Epithelial cell of proximal tubule (primary cell): Measurements from ENCODE around the gene GLP2R. TPM values are rescaled to one million over a fixed set of nuclear protein-coding genes. Genes with fewer than 3 reads are reported as not detected.

ENCODE experiments used
- DNase-seq: peaks from one replicate; pipeline ENCODE4 v3.0.0-alpha.2; 2011; ENCODE audit warnings: low read depth
- H3K4me3 ChIP-seq: 2 replicates; pipeline ENCODE4 v1.5.1; 2011; ENCODE audit warnings: low read depth, mild to moderate bottlenecking, low read length
- CTCF ChIP-seq: conservative IDR thresholded peaks from 2 replicates; pipeline ENCODE4 v1.5.1; 2012; ENCODE audit warnings: low read depth, mild to moderate bottlenecking, low read length
- total RNA-seq: library from RNA; depleted of rRNA; stranded (reverse); fragments of >200 nt; gene quantifications from 2 replicates; pipeline ENCODE4 v1.2.3, GENCODE V29; 2015

The GLP2R gene
- total RNA-seq, 1 donor from 2014 or later, result 0.23 TPM

DNA sequence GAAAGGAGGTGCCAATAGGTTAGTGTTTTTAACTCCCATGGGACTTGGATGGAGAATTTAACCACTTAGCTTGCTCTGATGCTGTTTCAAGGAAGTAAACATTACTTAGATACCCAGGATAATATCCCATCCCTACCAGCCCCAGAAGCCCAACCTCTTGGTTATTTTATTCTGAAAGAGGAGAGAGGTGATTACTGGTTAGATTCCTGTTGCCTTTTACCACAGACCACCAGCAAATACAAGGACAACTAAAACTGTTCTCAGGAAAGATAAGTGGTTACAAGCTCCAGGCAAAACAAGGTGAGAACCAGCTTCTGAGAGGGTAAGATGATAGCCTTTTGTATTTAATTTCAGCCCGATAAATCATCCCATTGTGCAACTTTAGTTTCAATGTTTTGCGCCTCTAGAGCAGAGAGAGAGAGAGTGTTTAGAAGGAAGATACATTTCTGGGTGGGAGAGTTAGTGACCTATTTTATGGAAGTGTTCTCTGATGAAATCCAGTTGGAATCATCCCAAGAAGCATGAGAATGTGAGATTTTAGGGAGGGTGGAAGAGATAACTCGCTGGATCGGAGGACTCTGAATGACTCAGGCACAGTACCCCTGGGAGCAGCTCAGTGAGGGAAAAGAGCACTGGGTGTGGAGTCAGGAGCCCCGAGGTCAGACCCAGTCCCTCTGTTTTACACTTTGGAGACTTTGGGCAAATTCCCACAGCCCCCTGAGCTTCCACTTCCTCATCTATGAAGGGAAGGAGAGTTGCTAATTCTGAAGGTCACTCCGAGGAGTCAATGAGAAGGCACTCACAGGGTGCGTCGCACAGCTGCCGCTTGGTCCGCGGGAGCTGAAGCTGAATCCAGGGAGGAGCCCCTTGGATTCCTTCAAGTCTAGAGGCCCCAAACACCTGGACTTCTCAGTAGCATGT, 12.1 kb downstream of the GLP2R start:
- no peak for TF ChIP-seq CTCF
- no peak overlapping the region for H3K4me3 ChIP-seq
- peak; percentile 12 for DNase-seq

GRCh38 chr17:9839433-9839832, 13.7 kb downstream of the GLP2R start:
- TF ChIP-seq CTCF, result peak; percentile 33
- DNase-seq, result no peak
- no peak overlapping the region for H3K4me3 ChIP-seq

GRCh38 chr17:9842057-9842758, 16.5 kb downstream of the GLP2R start:
- no peak for TF ChIP-seq CTCF
- no peak overlapping the region for H3K4me3 ChIP-seq
- DNase-seq, result no peak

GRCh38 chr17:9843152-9844010, 17.7 kb downstream of the GLP2R start:
- TF ChIP-seq CTCF, result no peak
- no peak for DNase-seq
- no peak overlapping the region for H3K4me3 ChIP-seq

DNA sequence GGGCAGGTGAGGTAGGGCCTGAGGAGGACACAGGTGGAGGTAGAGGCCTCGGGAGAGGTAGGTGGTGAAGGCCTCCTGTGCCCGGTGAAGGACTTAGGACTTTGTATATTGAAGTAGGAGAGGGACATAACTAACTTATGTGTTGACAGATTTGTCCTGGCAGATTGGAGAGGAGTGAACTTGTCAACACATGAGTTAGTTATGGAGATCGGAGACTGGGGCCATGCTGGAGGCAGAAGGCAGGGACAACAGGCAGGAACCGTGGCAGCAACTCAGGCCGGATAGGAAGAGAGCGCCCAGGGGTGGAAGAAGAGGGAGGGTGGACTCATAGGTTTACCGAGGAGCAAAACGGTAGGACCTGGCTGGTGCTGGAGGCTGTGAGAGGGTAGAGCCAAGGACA, 18.4 kb downstream of the GLP2R start:
- TF ChIP-seq CTCF, result no peak
- no peak overlapping the region for H3K4me3 ChIP-seq
- no peak for DNase-seq

DNA sequence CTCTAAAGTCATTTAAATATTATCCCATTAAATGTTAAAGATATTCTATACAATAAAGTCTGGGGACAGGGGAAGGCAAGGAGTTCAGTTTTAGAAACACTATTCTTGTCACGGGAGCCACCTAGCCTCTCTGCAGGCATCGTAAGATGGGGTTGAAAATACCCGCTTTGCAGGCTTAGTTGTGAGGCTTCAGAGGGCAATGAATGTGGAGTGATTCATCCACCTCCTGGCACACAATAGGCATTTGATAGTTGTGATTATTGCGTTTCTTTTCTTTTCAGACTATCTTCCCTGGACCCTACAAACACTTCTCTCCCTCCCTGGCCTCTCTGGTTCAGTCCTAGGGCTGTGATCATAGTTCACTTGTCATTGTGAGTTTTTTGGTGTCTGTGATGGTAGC, 19.6 kb downstream of the GLP2R start:
- no peak overlapping the region for H3K4me3 ChIP-seq
- TF ChIP-seq CTCF, result no peak
- DNase-seq, result no peak
